ELR (cell line): ENCODE data around the gene PUM1.
"Not testable (repeated sequence)": the region's sequence is repeated elsewhere in the genome, so short reads cannot be mapped to it uniquely, and the experiment has no call there.

ENCODE experiments used
- DNase-seq: peaks from one replicate; pipeline ENCODE4 v3.0.0-alpha.2; 2015; ENCODE audit warnings: low read depth

Gene PUM1

DNA sequence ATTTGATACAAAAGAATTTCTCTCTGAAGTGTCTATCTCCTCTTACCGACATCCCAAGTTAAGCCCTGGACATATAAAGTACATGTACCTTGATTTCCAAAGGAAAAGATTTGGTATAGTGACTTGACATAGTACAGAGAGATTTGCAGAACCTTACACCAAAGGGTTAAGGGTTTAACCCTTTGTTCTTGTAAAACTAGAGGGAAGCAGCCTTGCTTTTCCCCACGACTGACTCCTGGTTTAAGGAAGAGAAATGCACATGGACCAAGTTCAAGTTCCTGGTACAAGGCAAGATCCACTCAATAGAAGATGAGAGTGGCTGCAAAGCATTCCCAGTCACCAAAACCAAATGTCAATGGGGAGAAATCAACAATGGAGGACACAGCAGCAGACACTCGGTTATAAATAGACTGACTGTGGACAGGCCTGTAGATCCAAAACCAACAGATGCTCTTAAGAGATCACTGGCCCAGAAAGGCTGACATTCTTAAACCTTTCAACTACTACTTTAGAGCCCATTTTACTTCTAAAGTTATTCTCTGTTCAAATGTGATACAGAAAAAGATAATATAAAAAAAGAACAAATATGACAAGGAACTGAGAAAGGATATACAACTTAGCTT, 69.4 kb downstream of the PUM1 start:
- DNase-seq, result no peak

DNA sequence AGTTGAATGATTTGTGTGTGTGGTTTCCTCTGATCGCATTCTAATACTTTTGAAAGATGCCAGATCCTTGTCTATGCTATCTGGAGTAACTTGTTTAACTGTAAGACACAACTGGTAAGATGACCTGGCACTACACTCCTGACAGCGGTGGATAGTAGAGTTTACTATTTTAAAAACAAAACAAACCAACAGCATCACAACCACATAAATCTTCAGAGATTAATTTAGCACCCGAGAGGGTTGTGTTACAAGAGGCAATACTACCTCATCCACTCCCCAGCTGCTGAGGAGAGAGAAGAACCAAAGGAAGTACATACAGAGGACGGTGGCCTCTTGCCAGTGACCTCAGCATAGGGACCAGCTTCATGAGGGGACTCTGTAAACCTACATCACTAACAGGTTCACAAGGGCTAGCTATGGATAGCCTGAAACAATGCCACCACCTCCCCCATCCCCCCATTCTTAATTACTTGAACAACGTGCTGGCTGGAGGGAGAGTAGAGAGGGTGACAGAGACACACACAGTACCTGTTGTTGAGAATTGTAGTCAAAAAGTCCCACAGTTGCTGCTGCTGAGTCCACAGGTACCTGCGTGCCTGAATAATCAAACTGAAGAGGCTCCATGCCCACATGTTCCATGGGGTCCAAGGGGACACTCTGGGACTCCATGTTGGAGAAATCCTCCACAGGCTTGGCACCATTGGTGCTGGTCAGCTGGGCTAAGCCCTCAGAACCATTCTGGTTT, 73.5 kb downstream of the PUM1 start:
- no peak for DNase-seq

DNA sequence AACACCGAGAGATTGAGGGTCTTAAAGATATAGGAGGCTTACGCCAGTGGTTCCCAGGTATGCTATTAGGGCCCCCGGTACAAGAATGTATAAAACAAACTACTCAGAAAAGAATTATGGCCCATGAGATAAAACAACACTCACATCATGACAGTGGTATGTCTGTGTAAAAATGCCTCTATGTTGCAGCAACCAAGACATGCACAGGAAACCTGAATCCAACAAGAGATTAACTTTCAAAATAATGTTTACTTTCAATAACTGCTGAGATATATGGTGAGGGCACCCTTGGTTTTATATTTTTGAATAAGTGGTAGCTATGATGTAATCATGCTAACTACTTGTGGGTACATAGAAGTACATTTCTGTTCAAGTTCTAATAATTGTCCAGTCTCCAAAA, 74.9 kb downstream of the PUM1 start:
- DNase-seq, result no peak

DNA sequence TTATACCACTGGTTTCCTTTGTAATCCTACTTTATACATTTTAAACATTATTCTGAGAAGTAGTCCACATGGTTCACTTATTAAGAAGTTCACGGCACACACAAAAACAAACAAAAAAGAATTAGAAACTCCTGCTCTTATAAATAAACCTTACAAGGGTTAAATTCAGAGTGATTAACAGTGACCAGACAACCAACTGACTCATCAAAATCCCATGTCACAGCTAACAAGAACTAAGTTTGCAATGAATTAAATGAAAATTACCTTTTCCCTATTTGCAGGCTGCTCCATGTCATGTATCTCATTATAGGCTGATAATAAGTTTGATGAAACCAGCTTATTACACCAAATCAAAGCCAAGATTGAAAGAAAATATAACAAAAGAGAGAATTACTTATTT, 77.5 kb downstream of the PUM1 start:
- DNase-seq, result peak; percentile 32

DNA sequence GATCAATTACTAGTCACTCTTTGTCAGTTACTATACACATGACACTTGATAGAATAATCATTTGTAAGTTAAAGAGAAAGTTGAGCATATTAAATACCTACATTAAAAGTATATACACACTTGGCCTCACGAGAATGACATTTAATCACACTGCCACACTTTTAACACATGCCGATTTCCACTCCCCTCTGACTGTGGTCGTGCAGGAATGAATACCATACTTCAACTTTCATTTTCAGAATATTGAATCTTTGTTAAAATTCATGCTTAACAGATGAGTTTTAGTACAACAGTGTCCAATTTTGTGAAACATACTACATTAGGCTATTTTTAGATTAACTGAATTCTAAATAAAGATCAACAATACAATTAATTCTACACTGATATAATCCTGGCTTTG, 78.8 kb downstream of the PUM1 start:
- no peak for DNase-seq

DNA sequence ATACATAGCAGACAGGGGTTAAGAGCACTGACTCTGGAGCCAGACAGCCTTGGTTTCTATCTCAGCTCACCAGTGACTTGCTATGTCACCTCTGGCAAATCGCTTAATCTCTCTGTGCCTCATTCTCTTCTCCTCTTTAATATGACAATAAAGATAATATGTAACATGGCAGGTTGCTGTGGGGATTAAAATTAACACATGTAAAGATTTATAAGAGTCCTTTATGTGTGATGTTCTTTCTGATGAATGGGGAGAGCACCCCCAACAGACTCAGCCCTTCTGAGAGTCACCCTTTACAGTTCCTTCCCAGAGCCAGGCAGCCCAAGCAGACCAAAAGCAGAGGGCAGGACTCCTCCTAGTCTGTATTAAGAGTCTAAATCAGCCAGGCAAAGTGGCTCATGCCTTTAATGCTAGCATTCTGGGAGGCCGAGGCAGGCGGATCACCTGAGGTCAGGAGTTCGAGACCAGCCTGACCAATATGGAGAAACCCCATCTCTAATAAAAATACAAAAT, 80.5 kb downstream of the PUM1 start:
- no peak for DNase-seq

DNA sequence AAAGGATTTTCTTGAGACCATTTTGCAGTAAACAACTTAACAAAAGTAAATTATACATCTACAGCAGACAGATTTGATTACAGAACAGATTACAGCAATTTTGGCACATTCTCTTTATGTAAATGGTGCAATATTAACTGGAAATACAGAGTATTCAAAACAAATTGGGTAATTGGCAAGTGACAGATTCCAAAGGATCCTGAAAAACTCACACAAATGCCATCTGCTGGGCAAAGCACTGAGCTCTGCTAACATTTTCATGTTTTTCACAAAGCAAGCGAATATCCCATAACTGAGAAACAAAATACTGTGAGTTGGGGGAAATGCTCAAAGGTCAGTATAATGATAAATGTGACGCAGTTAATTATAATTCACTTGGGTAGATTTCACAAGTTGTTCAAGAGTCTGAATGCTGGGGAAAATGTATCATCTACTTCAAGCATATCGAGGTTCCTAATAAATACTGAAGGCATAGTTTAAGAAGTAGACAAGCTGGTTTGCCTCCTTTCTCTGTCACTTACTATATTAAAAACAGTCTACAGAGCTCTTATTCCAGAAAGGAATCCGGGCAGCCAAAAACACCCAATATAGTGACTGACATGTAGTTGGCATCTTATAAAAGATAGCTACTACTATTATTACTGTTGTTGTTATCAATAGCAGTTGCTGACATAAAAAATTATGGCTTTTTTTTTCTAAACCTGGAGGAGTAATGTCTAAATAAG, 81.2 kb downstream of the PUM1 start:
- DNase-seq, result no peak

DNA sequence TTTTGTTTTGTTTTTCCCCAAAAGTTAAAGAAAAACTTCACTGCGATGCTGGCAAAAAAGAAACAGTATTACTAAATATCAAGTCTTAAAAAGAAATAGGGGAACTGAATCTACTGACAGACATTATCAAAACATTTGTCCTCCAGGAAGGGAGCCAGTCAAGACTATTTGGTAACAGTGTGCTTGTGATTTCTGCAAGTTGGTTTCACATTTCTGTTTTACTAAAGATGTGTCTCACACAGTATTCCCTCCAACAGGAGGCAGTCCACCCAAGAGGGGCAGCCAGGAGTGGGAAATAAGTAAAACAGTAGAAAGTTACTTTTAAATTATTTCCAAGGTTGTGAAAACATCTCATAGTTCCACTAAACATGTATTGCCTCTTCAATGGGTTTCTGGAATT, 82.6 kb downstream of the PUM1 start:
- no peak for DNase-seq

DNA sequence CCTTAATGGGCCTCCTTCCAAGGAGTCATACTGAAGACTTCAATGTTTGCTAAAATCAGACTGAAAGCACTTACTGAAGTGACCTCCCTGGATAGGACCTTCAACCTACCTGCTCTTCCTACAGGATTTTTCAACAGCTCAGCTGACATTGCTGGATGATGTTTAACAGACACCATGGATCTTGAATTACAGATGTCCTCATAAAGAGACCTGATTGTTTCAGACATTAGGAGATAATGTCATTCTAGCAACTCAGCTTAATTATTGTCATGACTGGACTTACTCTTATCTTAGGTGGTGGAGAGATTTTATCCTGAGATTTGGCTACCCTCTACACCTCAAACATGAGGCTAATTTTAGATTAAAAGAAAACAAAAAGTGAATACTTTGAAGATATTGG, 83.1 kb downstream of the PUM1 start:
- no peak for DNase-seq

DNA sequence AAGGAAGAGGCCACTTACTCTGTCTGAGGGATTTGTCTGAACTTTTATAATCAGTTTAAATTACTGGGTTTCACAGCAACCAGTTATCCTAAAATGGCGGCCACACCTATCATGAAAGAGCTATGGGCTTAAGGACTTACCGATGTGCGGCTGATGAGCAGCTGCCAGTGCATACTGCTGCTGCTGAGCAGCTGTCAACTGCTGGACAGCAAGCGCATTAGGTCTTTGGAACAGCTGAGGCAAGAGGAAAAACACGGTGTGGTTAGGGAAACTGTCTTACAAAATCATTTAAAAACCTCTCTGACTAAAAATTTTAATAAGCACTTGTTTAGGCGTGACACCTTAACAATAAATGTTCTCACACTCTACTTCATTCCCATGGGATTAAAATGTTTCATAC, 84.3 kb downstream of the PUM1 start:
- DNase-seq, result no peak

DNA sequence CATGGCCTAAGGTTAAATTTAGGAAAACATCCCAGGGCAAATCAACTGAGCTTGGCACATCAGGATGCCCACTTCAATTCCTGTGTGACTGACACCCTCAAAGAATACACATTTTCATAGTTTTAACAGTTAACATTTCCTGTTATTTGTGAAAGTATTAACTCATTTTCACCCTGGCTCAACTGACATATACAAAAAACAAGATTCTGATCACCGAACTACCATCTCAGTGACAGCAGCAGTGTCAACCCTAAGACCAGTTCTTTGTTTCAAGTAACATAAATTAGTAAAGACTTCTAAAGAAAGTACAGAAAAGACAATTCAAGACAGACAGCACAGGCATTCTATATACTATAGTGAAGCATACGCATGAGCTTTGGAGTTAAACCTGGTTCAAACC, 88.0 kb downstream of the PUM1 start:
- DNase-seq, result no peak

DNA sequence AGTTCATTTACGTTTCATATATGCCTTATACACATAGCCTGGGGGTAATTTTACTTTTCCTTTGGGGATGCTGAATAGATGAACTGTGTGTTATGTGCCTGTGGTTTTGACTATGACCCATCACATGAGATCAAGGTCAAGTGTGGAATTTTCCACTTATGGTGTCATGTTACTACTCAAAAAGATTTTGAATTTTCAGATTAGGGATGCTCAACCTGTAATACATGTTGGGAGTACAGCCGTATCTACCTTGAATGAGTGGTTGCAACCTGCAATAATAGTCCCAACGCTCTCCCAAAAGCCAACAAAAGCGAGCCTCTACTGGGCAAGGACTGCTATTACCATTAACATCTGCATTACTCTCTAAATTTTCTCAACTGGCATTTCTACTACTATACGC, 88.4 kb downstream of the PUM1 start:
- peak; percentile 81 for DNase-seq

DNA sequence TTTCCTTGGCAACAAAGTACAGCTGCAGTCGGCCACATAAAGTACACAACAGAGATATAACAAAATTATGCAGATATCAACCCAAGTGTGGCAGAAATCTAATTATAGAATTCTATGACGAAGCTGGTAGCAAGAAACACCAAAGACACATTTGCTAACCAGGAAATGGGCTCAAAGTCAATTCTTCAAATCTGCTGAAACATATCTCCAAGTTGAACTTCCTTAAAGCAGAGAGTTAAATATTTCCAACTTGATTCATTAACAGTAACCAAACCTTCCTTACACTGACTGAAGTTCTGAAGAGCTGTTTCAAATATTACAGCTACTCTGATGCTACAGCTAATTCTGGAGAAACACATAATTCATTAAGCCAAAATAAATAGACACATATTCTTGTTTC, 89.4 kb downstream of the PUM1 start:
- DNase-seq, result no peak

DNA sequence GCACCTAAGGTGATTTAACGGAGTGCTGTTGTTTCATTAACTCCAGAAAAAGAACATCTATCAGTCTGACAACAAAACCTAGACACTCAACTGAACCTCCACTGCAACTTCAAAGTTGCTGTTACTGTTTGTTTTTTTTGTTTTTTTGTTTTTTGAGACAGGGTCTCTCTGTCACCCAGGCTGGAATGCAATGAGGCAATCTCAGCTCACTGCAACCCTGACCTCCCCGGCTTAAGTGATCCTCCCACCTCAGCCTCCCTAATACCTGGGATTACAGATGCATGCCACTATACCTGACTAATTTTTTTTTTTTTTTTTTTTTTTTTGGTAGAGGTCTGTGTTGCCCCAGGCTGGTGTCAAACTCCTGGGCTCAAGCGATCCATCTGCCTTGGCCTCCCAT, 90.3 kb downstream of the PUM1 start:
- DNase-seq, result no peak

DNA sequence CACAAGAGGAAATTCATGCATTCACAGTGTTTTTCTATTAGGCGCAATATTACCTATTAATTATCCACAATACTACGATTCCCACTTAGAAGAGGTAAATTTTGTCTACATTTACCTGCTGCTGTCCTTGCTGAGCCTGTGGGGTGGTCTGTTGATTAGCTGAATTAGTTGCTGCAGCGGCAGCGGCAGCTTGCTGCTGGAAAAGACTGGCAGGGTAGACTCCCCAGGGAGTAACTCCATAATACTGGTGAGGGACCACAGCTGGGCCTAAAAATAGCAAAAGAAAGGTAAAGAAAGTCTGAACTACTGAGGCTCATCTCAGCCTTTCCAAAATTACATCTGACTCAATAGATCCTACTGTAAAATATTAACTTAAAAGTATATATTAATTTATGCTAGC, 91.0 kb downstream of the PUM1 start:
- no peak for DNase-seq

DNA sequence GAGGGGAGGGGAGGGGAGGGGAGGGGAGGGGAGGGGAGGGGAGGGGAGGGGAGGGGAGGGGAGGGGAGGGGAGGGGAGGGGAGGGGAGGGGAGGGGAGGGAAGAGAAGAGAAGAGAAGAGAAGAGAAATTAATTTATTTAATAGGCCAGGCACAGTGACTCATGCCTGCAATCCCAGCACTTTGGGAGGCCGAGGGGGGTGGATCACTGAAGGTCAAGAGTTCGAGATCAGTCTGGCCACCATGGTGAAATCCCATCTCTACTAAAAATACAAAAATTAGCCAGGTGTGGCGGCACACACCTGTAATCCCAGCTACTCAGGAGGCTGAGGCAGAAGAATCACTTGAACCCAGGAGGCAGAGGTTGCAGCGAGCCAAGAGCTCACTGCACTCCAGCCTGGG, 93.2 kb downstream of the PUM1 start:
- not testable (repeated sequence) for DNase-seq

DNA sequence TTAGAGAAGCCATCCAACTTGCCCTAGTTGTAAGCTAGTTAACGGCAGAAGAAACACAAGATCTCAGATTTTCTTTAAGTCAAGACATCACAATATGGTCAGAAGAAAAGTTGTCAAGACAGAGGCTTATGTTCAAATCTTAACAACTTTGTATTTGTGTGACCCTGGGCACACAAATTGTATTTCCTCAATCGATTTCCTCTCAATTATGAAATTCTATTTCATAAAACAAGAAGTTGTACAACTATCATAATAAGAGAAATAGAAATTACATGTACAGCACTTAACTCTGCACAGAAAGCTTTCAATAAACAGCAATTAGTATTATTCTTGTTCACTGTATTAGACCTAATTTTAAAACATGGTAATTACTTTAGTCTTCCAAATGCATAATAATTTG, 94.0 kb downstream of the PUM1 start:
- no peak for DNase-seq

DNA sequence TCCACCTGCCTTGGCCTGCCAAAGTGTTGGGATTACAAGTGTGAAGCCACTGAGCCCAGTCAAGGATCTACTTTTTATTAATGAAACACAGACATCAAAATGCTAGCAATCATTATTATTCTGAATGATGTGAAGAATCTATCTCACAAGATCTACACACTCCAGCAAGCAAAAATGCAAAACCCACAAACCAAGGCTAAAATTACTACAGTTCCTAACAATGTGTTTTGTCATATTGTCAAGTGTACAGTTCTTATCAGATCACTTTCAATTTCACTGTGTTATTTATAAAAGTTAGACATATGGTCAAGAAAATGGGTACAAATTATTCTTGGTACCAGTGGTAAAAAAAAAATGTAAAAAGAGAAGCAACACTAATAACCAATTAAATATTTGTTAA, 95.6 kb downstream of the PUM1 start:
- no peak for DNase-seq

DNA sequence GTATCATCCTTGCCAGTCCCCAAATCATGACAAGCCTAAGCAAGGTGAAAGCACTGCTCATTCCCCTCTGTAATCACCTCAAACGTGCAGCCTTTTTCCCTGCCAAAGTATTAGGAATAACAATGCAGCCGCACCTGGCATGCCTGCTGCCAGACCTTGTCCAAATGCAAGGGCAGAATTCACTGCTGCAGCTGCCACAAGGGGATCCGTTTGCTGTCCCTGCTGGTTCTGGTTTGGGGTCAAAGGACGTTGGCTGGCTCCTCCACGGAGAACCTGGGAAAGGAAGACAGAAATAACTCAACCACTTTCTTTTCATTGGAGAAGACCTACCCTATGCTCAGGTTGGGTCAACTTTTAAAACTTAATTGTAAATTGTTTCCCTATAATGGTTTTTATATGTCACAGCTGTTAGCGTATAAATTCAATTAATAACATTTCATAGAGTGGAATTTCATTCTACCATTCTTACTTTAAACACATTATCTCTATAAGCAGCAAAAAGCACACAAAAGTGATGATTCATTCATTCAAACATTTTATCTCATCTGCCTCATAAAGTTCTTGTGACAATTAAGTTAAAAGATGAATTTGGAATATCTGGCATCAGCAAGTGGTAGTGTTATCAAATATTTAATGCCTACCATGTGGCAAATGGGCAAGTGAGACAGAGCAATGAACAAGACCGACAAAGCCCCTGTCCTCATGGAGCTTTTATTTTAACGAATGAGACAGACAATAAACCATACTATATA, 97.1 kb downstream of the PUM1 start:
- DNase-seq, result no peak

DNA sequence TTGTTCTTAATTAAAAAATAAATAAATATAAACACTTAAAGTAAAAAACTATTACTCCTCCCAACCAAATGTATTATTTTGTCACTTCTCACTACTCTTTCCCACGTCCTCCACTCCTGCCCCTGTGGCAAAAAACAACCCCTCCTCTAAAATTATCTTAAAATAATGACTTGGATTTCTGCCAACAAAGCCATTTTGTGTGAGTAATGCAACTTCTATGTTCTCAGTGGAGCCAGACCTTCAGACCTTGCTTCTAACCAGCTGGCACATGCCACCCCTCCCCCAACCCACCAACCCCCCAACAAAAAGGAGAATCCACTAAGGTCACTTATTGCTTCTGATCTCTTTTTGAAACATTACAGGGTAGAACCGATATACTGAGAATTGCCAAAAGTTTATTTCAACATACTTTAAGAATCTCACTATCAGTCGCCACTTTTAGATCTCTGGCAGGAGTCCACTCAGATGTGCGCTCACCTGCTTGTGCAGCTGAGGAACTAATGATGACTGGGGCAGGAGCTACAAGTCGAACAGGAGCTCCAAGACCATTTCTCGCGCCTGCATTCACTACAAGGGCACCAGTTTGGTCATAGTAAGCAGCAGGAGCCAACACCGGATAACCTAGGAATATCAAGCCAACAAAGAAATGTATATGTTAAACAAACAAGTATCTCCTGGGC, 98.7 kb downstream of the PUM1 start:
- DNase-seq, result peak; percentile 77

DNA sequence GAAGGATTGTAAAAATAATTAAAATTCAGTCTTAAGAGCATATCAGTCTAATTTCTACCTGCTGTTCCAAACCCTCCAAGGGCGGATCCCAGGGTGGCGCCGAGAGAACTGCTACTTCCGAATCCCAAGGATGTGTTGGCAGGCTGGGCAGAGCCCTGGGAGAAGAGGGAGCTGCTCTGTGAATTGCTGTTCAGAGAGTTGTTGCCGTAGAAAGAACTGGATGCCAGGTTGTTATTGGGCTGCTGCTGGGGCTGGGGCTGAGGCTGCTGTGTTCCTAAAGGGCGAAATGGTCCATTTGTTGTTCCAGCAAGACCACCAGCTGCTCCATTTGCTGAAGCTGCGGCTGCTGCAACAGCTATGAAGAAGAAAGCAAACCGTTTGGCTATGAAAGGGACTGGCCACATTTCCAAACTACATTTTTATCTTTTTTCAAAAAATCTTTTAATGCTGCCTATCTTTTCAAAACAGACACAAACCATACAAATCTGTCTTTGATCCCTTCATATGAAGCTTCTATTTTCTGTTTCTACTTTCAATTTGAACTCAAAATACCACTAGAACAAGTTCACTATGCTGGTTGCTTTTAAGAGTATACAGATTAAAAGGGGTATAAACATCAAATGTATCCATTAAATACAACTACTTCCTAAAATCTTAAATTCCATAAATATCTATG, 99.5 kb downstream of the PUM1 start:
- DNase-seq, result no peak
